Measurements from ENCODE around the gene TRIM27. TPM values are rescaled to one million over a fixed set of nuclear protein-coding genes. Genes with fewer than 3 reads are reported as not detected.
"Not testable (repeated sequence)": the region's sequence is repeated elsewhere in the genome, so short reads cannot be mapped to it uniquely, and the experiment has no call there.

Gene TRIM27
- total RNA-seq, 1 donor from 2014 or later = 81.7 TPM

- H3K4me3 Mint-ChIP-seq = no peak overlapping the region
- H3K9me3 Mint-ChIP-seq = no peaks in the 10 kb centered on the region
- peaks cover 14% of the 10 kb centered on the region for H3K4me1 Mint-ChIP-seq
- H3K36me3 Mint-ChIP-seq (ENCODE audit: low read depth) = no peaks in the 10 kb centered on the region
- H3K27ac Mint-ChIP-seq (ENCODE audit: unreplicated experiment) = no peak overlapping the region
- DNase-seq (ENCODE audit: low read depth, low spot score) = no peak
- H3K27me3 Mint-ChIP-seq (ENCODE audit: low read depth) = peaks cover 28% of the 10 kb centered on the region
- TF ChIP-seq, protein P1, sequence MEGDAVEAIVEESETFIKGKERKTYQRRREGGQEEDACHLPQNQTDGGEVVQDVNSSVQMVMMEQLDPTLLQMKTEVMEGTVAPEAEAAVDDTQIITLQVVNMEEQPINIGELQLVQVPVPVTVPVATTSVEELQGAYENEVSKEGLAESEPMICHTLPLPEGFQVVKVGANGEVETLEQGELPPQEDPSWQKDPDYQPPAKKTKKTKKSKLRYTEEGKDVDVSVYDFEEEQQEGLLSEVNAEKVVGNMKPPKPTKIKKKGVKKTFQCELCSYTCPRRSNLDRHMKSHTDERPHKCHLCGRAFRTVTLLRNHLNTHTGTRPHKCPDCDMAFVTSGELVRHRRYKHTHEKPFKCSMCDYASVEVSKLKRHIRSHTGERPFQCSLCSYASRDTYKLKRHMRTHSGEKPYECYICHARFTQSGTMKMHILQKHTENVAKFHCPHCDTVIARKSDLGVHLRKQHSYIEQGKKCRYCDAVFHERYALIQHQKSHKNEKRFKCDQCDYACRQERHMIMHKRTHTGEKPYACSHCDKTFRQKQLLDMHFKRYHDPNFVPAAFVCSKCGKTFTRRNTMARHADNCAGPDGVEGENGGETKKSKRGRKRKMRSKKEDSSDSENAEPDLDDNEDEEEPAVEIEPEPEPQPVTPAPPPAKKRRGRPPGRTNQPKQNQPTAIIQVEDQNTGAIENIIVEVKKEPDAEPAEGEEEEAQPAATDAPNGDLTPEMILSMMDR (conservative IDR thresholded peaks at IDR 0.05) = no peak
These were observed 32.5 kb upstream of the TRIM27 start for GRCh38 chr6:28956331-28956730.

- H3K36me3 Mint-ChIP-seq (ENCODE audit: low read depth) = peaks cover 5% of the 10 kb centered on the region
- peaks cover 35% of the 10 kb centered on the region for H3K27me3 Mint-ChIP-seq (ENCODE audit: low read depth)
- peaks cover 22% of the 10 kb centered on the region for H3K4me1 Mint-ChIP-seq
- peaks cover 2% of the 10 kb centered on the region for H3K9me3 Mint-ChIP-seq
- DNase-seq (ENCODE audit: low read depth, low spot score) = no peak
- H3K27ac Mint-ChIP-seq (ENCODE audit: unreplicated experiment) = no peak overlapping the region
- H3K4me3 Mint-ChIP-seq = peak overlapping the region; percentile 91
- TF ChIP-seq, protein P1 (conservative IDR thresholded peaks at IDR 0.05) = no peak
These were observed 29.9 kb upstream of the TRIM27 start for GRCh38 chr6:28953585-28954258.

- Mint-ChIP-seq H3K9me3 (peaks cover 2% of the 10 kb centered on the region), H3K4me1 (peaks cover 22% of the 10 kb centered on the region), H3K27me3 (ENCODE audit: low read depth) (peaks cover 35% of the 10 kb centered on the region), H3K36me3 (ENCODE audit: low read depth) (peaks cover 5% of the 10 kb centered on the region), H3K4me3 (peak overlapping the region; percentile 91), H3K27ac (ENCODE audit: unreplicated experiment) (no peak overlapping the region)
- TF ChIP-seq, protein P1 (conservative IDR thresholded peaks at IDR 0.05) = no peak
- peak; percentile 44 for DNase-seq (ENCODE audit: low read depth, low spot score)
These were observed 29.3 kb upstream of the TRIM27 start for GRCh38 chr6:28953039-28953584.

GRCh38 chr6:28949656-28950195 is 25.9 kb upstream of the TRIM27 start:
- H3K36me3 Mint-ChIP-seq (ENCODE audit: low read depth); H3K9me3 Mint-ChIP-seq; DNase-seq (ENCODE audit: low read depth, low spot score); H3K27ac Mint-ChIP-seq (ENCODE audit: unreplicated experiment): not testable (repeated sequence)
- H3K4me3 Mint-ChIP-seq = peak overlapping the region; percentile 39
- peaks cover 23% of the 10 kb centered on the region for H3K27me3 Mint-ChIP-seq (ENCODE audit: low read depth)
- peaks cover 31% of the 10 kb centered on the region for H3K4me1 Mint-ChIP-seq

DNA sequence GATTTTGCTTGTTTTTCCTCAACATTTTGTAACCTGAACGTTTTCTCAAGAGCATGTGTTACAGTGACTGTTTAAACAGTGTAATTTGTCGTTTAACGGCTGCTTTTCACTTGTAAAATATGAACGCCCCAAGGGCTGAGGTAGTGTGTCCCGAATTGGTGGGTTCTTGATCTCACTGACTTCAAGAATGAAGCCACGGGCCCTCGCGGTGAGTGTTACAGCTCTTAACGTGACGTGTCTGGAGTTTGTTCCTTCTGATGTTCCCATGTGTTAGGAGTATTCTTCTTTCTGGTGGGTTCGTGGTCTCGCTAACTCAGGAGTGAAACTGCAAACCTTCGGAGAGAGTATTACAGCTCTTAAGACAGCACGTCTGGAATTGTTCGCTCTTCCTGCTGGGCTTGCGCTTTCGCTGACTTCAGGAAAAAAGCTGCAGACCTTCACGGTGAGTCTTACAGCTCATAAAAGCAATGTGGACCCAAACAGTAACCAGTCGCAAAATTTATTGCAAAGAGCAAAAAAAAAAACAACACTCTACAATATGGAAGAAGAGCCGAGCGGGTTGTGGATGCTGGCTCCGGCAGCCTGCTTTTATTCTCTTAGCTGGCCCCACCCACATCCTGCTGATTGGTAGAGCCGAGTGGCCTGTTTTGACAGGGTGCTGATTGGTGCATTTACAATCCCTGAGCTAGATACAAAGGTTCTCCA is 25.1 kb upstream of the TRIM27 start:
- Mint-ChIP-seq H3K27ac (ENCODE audit: unreplicated experiment) (no peak overlapping the region), H3K9me3 (peaks cover 7% of the 10 kb centered on the region), H3K27me3 (ENCODE audit: low read depth) (peaks cover 28% of the 10 kb centered on the region), H3K4me3 (peak overlapping the region; percentile 39), H3K36me3 (ENCODE audit: low read depth) (peaks cover 8% of the 10 kb centered on the region), H3K4me1 (peaks cover 37% of the 10 kb centered on the region)
- no peak for DNase-seq (ENCODE audit: low read depth, low spot score)
- TF ChIP-seq, protein P1 (conservative IDR thresholded peaks at IDR 0.05) = no peak
